HUES64 (cell line): Measurements from ENCODE around the gene EDIL3.
"Not testable (repeated sequence)": the region's sequence is repeated elsewhere in the genome, so short reads cannot be mapped to it uniquely, and the experiment has no call there.

Experiments
- H3K27ac ChIP-seq: 2 replicates; pipeline ENCODE4 v1.7.0; 2013; ENCODE audit warnings: low read depth, low read length, inconsistent platforms
- H3K27me3 ChIP-seq: 2 replicates; pipeline ENCODE4 v1.6.1; 2013; ENCODE audit warnings: mild to moderate bottlenecking, low read length; ENCODE audit not compliant: insufficient read depth
- H3K36me3 ChIP-seq: 2 replicates; pipeline ENCODE4 v1.6.1; 2013; ENCODE audit warnings: mild to moderate bottlenecking, low read length; ENCODE audit not compliant: insufficient read depth
- H3K4me1 ChIP-seq: 2 replicates; pipeline ENCODE4 v1.6.1; 2013; ENCODE audit warnings: mild to moderate bottlenecking, low read length, moderate library complexity; ENCODE audit not compliant: insufficient read depth
- H3K4me3 ChIP-seq: 2 replicates; pipeline ENCODE4 v1.5.1; 2013; ENCODE audit warnings: mild to moderate bottlenecking, low read length, moderate library complexity
- H3K9ac ChIP-seq: 2 replicates; pipeline ENCODE4 v1.6.1; 2013; ENCODE audit warnings: mild to moderate bottlenecking, low read depth, low read length
- H3K9me3 ChIP-seq: 2 replicates; pipeline ENCODE4 v1.6.1; 2013; ENCODE audit warnings: low read depth, low read length; ENCODE audit not compliant: insufficient read depth
- WGBS: fragments of 150-250, 120-280 bp; methylation state at CpG from one replicate; pipeline ENCODE4 v1.1.7; 2013; ENCODE audit warnings: missing lambda C conversion rate; 5-methylcytosine and 5-hydroxymethylcytosine counted together

Gene EDIL3

DNA sequence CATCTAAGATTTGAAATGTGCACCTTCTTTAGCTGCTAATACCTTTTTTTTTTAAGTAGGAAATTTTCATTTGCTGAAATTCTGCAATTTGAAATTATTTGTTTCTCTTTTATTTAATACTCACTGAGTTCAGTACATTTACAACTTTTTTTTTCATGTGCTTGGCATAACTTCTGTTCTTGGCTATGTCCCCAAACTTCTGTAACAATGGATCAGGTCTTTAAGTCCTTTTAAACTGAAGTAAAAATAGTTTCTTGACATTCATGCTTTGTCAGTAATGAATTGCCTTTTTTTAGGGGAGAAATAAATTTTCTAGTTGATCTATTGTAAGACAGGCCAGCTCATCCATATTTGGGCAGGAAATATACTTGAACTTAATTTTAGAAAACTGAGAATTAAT is 41.5 kb downstream of the EDIL3 start:
- H3K4me1 ChIP-seq = peaks cover 44% of the 10 kb centered on the region
- no peaks in the 10 kb centered on the region for H3K36me3 ChIP-seq
- H3K27me3 ChIP-seq = no peaks in the 10 kb centered on the region
- H3K27ac ChIP-seq = no peak overlapping the region
- H3K9ac ChIP-seq = no peak overlapping the region
- H3K9me3 ChIP-seq = no peaks in the 10 kb centered on the region
- H3K4me3 ChIP-seq = no peak overlapping the region

- Histone ChIP-seq H3K9ac (no peak overlapping the region), H3K9me3 (no peaks in the 10 kb centered on the region), H3K27me3 (no peaks in the 10 kb centered on the region), H3K27ac (no peak overlapping the region), H3K4me3 (no peak overlapping the region), H3K4me1 (peaks cover 5% of the 10 kb centered on the region; the same call in 1 of the 2 replicates), H3K36me3 (no peaks in the 10 kb centered on the region)
- 98% methylated on average over 5 of the region's 5 CpGs for WGBS
Observed at GRCh38 chr5:84332106-84332505, 52.6 kb downstream of the EDIL3 start.

DNA sequence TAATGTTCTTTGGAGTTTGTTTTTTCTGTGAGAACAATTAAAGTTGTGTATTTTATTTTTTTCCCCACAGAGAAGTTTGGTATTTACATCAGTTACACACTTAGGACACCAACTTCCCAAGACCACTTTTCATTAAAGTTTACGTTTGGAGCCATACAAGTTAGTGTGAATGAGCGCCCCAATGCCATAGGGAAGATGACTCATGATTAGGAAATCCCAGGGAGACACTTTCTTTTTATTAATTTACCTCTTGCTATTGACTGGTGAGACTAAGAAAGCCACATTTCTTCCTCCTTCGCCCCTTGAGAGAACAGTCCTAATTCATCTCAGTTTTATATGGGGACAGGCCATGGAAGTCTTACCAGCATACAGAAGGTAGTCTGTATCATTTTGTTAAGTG is 57.1 kb downstream of the EDIL3 start:
- Histone ChIP-seq H3K9ac (no peak overlapping the region), H3K27me3 (no peaks in the 10 kb centered on the region), H3K4me3 (no peak overlapping the region), H3K36me3 (peaks cover 6% of the 10 kb centered on the region; the same call in 1 of the 2 replicates), H3K4me1 (peaks cover 4% of the 10 kb centered on the region; the same call in 1 of the 2 replicates), H3K27ac (no peak overlapping the region), H3K9me3 (peaks cover 7% of the 10 kb centered on the region)
- 100% methylated on average over 3 of the region's 3 CpGs for WGBS

DNA sequence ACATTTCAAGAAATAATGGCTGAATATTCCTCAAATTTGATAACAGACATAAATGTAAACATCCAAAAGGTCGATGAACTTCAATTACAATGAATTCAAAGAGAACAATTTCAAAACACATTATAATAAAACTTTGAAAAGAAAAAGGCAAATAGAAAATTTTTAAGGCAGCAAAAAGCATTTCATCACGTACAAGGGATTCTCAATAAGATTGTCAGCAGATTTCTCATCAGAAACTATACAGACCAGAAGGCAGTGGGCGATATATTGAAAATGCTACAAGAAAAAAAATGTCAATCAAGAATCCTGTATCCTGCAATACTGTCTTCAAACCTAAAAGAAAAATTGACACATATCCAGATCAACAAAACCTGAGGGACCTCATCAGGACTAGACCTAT is 62.0 kb downstream of the EDIL3 start:
- Histone ChIP-seq H3K4me3 (no peak overlapping the region), H3K27ac (no peak overlapping the region), H3K27me3 (no peaks in the 10 kb centered on the region), H3K9ac (no peak overlapping the region), H3K9me3 (peaks cover 14% of the 10 kb centered on the region), H3K4me1 (no peaks in the 10 kb centered on the region), H3K36me3 (peaks cover 6% of the 10 kb centered on the region; the same call in 1 of the 2 replicates)
- 98% methylated on average over 3 of the region's 3 CpGs for WGBS

DNA sequence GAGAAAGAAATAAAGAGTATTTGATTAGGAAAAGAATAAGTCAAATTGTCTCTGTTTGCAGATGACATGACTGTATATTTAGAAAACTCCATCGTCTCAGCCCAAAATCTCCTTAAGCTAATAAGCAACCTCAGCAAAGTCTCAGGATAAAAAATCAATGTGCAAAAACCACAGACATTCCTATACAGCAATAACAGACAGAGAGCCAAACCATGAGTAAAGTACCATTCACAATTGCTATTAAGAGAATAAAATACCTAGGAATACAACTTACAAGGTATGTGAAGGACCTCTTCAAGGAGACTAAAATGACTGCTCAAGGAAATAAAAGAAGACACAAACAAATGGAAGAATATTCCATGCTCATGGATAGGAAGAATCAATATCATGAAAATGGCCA is 66.9 kb downstream of the EDIL3 start:
- H3K4me1 ChIP-seq, H3K4me3 ChIP-seq, H3K27me3 ChIP-seq, H3K9me3 ChIP-seq, H3K27ac ChIP-seq, H3K36me3 ChIP-seq, H3K9ac ChIP-seq: not testable (repeated sequence)
- 90% methylated on average over 1 of the region's 1 CpG for WGBS

DNA sequence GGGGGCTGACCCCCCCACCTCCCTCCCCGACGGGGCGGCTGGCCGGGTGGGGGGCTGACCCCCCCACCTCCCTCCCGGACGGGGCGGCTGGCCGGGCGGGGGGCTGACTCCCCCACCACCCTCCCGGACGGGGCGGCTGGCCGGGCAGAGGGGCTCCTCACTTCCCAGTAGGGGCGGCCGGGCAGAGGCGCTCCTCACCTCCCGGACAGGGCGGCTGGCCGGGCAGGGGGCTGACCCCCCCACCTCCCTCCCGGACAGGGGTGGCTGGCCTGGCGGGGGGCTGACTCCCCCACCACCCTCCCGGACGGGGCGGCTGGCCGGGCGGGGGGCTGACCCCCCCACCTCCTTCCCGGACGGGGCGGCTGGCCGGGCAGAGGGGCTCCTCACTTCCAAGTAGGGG is 72.4 kb downstream of the EDIL3 start:
- not testable (repeated sequence) for H3K4me3 ChIP-seq, H3K36me3 ChIP-seq, H3K4me1 ChIP-seq, H3K27me3 ChIP-seq, H3K9me3 ChIP-seq, H3K27ac ChIP-seq, H3K9ac ChIP-seq
- WGBS = 95% methylated on average over 22 of the region's 30 CpGs

DNA sequence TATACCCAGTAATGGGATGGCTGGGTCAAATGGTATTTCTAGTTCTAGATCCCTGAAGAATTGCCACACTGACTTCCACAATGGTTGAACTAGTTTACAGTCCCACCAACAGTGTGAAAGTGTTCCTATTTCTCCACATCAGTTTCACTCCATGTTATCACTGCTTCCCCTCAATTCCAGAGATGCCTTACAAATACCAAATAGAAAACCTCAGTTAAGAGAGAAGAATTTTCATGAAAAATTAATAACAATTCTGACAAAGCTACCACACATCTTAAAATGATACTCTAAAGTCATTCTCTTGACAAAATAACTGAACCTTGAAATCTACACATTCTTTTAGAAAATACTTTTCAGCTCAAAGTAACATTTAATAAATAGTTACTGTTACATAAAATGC is 74.8 kb downstream of the EDIL3 start:
- H3K36me3 ChIP-seq, H3K27me3 ChIP-seq, H3K9ac ChIP-seq, H3K9me3 ChIP-seq, H3K4me3 ChIP-seq, H3K27ac ChIP-seq, H3K4me1 ChIP-seq: not testable (repeated sequence)

GRCh38 chr5:84306601-84307000 is 78.1 kb downstream of the EDIL3 start:
- 94% methylated on average over 1 of the region's 1 CpG for WGBS
- H3K27me3 ChIP-seq = no peaks in the 10 kb centered on the region
- H3K9me3 ChIP-seq = no peaks in the 10 kb centered on the region
- H3K27ac ChIP-seq = no peak overlapping the region
- no peaks in the 10 kb centered on the region for H3K36me3 ChIP-seq
- no peak overlapping the region for H3K9ac ChIP-seq
- no peak overlapping the region for H3K4me3 ChIP-seq
- peaks cover 9% of the 10 kb centered on the region for H3K4me1 ChIP-seq

- H3K36me3 ChIP-seq = no peaks in the 10 kb centered on the region
- H3K27ac ChIP-seq = no peak overlapping the region
- H3K27me3 ChIP-seq = no peaks in the 10 kb centered on the region
- H3K9me3 ChIP-seq = no peaks in the 10 kb centered on the region
- H3K4me1 ChIP-seq = peaks cover 9% of the 10 kb centered on the region
- no peak overlapping the region for H3K9ac ChIP-seq
- H3K4me3 ChIP-seq = no peak overlapping the region
Observed at GRCh38 chr5:84304599-84304998, 80.1 kb downstream of the EDIL3 start.

DNA sequence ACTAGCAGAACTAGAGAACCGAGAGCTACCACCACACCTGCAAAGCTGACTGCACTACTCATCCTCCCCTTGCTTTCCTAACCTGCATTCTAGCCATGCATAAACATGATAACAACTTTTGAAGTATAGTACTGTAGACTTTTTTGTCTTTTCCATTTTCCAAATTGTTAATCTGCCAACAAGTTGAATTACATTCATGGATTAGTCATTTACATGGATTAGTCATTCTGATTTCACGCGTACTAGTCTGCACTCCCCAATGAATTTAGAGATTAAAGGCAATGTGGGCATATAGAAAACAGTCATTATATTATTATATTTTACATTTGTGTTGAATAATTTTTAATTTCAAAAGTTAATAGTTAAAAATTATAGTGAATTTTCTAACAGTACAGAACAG is 81.4 kb downstream of the EDIL3 start:
- H3K9ac ChIP-seq = no peak overlapping the region
- no peaks in the 10 kb centered on the region for H3K9me3 ChIP-seq
- peaks cover 6% of the 10 kb centered on the region for H3K4me1 ChIP-seq
- H3K4me3 ChIP-seq = no peak overlapping the region
- H3K27ac ChIP-seq = no peak overlapping the region
- 97% methylated on average over 3 of the region's 3 CpGs for WGBS
- no peaks in the 10 kb centered on the region for H3K27me3 ChIP-seq
- no peaks in the 10 kb centered on the region for H3K36me3 ChIP-seq

GRCh38 chr5:84301535-84301934 is 83.1 kb downstream of the EDIL3 start:
- H3K27ac ChIP-seq = no peak overlapping the region
- 71% methylated on average over 1 of the region's 1 CpG for WGBS
- no peak overlapping the region for H3K4me3 ChIP-seq
- no peaks in the 10 kb centered on the region for H3K27me3 ChIP-seq
- H3K36me3 ChIP-seq = no peaks in the 10 kb centered on the region
- no peaks in the 10 kb centered on the region for H3K9me3 ChIP-seq
- no peak overlapping the region for H3K9ac ChIP-seq
- no peaks in the 10 kb centered on the region for H3K4me1 ChIP-seq

DNA sequence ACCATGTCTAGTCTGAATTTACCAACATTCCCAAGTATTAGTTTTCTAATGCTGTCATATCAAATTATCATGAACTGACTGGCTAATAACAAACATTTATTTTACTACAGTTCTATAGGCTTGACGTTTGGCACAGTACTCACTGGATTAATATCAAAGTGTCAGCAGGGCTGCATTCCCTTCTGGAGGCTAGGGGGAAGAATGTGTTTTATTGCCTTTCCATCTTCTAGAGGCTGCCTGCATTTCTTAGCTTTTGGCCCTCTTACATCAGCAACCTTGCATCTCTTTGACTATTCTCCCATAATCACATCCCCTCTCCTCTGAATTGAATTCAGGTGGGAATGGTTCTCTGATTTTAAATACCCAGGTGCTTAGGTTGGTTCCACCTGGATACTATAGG is 84.7 kb downstream of the EDIL3 start:
- Histone ChIP-seq H3K27ac (no peak overlapping the region), H3K36me3 (no peaks in the 10 kb centered on the region), H3K9me3 (no peaks in the 10 kb centered on the region), H3K27me3 (no peaks in the 10 kb centered on the region), H3K4me1 (no peaks in the 10 kb centered on the region), H3K4me3 (no peak overlapping the region), H3K9ac (no peak overlapping the region)
- 92% methylated on average over 1 of the region's 1 CpG for WGBS
